Measurements from ENCODE around the gene OR6Q1.
"Not testable (repeated sequence)": the region's sequence is repeated elsewhere in the genome, so short reads cannot be mapped to it uniquely, and the experiment has no call there.

Gene OR6Q1, protein sequence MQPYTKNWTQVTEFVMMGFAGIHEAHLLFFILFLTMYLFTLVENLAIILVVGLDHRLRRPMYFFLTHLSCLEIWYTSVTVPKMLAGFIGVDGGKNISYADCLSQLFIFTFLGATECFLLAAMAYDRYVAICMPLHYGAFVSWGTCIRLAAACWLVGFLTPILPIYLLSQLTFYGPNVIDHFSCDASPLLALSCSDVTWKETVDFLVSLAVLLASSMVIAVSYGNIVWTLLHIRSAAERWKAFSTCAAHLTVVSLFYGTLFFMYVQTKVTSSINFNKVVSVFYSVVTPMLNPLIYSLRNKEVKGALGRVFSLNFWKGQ

DNA sequence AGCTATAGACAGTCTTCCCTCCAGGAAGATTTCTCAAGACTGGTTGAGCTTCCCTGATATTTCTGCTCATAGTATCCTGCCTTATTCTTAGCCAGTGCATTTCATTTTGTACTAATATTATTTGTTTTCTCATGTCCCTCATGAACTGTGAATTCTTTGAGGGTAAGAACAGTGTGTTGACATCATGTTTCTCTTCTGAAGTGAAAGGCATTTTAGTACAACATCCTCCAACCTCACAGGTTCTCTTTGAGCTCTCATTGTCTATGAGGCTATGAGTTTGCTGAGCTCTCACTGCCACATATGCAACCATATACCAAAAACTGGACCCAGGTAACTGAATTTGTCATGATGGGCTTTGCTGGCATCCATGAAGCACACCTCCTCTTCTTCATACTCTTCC is at the start of gene OR6Q1:
OR6Q1 (plus strand) TSS at position 301 of the 400 bp plus-strand sequence; CDS start at position 301, 0 bp downstream.
- no peak for DNase-seq

DNA sequence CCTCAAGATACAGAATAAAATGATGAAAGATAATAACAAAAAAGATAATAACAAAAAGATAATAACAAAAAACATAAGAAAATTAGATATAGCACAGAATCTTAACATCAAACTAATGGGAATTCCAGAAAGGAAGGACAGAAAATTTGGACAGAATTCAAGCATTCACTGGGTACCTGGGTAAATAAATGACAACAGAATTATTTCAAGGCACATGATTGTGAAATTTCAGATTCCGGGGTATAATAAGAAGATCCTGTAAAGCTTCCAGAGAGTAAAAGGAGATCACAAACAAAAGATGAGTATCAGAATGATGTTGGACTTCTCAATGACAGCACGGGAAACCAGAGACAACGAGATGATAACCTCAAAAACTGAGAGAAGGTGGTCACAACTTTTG is 49.2 kb upstream of the OR6Q1 start:
- DNase-seq: no peak

DNA sequence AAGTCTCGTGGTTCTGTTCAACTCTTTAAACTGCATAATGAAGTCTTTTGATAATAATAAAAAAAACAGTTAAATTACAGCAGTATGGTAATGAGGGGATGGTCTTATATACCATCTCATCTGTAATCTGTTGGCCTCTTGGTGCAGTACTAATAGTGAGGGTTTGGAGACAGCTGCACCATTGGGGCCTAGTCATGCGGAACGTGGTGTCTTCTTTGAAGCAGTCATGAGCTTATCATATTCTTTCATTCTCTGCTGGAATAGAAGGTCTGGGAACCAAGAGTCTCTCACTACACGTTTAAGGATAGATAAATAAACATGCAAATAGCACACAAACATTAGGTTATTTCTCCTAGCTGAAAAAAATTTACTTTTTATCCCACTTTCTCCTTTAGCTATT is 48.0 kb upstream of the OR6Q1 start:
- DNase-seq: no peak

DNA sequence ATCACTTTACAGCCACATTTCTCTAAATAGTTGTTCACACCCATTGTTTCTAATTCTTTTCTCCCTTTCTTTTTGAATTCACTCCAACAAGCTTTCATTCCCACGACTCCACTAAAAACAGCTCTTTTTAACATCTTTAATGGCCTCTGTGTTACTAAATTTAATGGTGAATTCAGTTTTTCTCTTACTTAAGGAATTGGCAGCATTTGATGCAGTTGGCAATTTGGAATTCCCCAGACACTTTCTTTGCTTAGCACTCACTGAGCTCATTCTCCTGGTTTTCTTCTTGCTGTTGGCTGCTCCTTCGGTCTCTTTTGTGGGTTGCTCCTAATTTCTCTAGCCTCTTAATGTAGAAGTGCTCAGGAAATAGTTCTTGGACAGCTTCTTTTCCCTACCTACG is 47.6 kb upstream of the OR6Q1 start:
- DNase-seq: no peak

DNA sequence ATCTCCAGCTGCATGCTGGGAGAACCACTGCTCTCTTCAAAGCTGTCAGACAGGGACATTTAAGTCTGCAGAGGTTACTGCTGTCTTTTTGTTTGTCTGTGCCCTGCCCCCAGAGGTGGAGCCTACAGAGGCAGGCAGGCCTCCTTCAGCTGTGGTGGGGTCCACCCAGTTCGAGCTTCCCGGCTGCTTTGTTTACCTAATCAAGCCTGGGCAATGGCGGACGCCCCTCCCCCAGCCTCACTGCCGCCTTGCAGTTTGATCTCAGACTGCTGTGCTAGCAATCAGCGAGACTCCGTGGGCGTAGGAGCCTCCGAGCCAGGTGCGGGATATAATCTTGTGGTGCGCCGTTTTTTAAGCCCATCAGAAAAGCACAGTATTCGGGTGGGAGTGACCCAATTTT is 31.2 kb upstream of the OR6Q1 start:
- DNase-seq: not testable (repeated sequence)

DNA sequence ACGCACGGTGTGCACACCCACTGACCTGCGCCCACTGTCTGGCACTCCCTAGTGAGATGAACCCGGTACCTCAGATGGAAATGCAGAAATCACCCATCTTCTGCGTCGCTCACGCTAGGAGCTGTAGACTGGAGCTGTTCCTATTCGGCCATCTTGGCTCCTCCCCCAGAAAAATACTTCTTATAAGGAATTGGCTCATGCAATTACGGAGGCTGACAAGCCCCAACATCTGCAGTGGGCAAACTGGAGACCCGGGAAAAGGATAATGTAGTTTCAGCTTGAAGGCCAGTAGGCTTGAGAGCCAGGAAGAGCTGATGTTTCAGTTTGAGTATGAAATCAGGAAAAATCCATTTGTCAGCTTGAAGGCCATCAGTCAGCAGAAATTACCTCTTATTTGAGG is 30.7 kb upstream of the OR6Q1 start:
- DNase-seq: not testable (repeated sequence)

DNA sequence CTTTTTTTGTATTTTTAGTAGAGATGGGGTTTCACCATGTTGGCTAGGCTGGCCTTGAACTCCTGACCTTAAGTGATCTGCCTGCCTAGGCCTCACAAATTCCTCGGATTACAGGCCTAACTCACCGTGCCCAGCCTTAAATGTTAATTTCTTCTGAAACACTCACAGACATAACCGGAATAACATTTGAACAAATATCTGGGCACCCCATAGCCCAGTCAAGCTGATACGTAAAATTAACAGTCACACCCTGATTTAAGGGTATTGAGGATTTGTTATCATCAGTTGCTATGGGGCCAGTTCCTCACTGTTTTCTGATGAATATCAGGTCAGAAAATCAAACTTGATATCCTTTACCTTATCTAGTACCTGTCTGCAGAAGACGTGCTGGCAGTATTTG is 30.1 kb upstream of the OR6Q1 start:
- DNase-seq: no peak

DNA sequence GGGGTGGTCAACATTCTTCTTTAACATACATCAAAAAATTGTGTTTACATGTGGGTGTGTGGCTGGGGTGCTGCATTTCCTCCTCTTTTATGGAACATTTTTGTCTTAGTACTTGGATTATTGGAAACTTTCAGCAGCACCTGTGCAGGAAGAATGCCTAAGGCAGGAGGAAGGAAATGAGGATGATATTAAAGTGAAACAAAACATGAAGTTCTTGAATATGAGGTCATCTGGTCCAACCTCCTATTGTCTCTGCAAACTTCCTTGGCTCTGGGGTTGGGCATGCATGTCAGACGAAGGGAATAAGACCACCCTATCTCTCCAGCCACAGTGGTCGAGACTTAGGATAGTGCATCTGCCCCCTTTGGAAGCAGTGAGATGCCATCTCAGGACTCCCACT is 27.7 kb upstream of the OR6Q1 start:
- DNase-seq: no peak

DNA sequence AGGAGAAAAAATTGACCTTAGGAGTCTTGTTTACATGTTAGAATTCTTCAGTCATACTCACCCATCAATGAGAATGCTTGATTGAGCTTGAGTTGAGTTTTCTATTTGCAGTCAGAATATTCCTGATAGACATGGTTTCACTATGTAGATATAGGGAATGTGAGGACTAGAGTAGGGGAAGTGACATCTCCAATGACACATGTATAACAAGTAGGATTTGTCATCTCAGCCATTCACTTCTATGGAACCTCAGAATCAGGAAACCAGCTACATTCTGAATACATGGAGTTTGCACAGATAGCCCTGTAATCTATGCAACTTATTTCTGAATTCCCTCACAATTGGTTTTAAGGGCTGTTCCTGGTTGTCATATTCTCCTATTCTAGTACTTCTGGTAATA is 27.2 kb upstream of the OR6Q1 start:
- DNase-seq: no peak

DNA sequence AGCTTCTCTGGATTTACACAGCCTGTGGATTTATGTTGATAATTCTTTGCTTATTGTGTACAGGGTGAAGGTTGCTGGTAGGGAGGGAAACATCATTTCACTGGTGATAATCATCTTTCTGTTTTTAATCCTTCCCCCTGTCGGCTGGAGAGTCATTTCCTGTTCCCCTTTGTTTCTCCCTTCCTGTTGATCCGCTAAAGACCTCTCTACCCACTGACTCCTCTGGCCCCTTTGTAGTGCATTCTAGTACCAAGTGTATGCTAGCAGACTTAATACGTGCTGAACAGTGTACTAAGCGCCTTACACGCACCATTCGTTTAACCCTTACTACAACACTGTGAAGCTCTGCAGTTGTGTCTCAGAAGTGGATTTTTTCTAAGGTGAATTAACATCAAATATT is 26.1 kb upstream of the OR6Q1 start:
- DNase-seq: no peak

DNA sequence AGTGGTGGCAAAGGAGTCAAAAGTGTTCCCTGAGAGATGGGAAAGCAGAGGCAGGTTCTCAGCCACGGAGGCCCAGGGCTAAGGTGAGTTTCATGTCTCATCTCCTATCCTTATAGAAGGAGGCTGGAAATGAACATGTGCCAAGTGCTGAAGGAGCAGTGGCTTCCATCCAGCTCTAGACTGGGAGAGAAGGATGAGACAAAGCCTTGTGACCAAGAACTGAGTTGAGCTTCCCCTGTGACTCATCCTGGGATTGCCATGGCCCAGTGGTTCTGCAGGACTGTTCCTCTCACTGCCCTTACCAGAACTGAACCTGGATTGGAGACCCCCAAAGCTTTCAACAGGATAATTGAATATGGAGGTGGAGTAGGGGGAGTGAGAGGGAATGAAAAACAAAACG is 23.8 kb upstream of the OR6Q1 start:
- DNase-seq: no peak

DNA sequence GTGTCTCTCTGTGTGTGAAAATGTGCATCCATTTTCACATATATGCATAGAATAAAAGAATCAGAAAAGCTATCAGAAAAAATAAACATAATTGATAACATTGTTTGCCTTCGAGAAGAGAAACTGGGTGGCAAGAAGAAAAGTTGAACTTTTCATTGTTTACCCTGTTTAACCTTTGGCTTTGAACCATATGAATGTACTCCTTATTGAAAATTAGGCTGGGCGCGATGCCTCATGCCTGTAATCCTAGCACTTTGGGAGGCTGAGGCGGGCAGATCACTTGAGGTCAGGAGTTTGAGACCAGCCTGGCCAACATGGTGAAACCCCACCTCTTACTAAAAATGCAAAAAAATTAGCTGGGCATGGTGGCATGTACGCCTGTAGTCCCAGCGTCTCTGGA is 19.0 kb upstream of the OR6Q1 start:
- DNase-seq: no peak

DNA sequence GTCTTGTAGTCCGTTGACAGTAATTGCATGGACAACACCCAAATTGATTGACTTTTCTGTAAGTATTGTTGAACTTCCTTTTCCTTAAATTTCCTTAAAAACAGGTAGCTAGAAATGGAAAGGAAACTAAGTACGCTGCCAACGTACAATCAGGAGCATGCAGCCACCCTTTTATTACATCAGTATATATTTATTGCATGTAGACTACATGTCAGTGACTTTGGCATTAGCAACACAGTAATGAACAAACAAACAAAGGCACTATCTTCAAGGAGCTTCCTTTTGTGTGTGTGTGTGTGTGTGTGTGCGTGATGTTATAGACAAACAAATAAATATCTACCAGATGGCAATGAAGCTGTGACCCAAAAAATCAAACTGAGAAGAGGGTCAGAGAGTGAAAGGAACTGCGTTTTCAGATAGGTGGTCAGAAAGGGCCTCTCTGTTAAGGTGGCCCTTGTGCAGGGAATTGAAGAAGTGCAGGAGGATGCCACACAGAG is 7.3 kb upstream of the OR6Q1 start, which contains the start of gene OR9Q1:
OR9Q1 (plus strand) TSS at position 447 of the 497 bp plus-strand sequence. CDS start 155,564 bp downstream, outside the sequence.
- DNase-seq: no peak

DNA sequence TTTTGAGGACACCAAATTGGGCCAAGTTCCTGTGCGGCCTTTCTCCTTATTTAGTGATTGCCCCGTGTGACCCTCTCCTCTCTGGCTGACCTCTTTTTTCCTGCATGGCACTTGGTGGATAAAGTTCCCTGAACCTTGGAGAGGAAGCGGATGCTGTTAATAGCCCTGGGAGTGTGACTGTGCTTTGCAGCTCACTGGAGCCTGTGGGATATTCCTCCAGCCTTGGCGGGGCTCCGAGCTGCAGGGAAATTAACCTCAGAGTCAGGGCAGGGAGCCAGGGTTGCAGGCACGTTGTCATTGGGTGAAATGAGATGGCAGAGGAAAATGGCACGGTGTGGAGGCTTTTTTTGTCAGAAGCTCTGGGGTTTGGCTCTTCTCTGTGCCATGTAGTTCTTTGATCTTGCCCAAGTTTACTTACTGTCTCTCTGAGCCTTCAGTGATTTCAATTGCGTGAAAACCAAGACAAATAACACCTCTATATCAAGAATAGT is 6.1 kb upstream of the OR6Q1 start:
- DNase-seq: no peak

DNA sequence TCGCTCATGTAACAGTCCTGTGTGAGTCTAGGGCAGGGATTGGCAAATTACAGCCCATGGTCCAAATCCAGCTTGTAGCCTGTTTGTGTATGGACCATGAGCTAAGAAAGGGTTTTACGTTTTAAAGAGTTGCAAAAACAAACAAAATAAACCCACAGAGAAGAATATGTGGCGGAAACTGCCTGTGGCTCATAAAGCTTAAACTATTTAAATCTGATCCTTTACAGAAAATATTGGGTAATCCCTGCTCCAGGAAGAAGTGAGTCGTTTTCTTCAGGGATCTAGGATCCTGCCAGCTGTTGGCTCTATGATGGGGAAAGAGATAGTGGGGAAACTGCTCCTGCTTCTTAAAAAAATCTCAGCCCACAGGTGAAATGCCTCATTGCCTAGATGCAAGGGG is 3.4 kb upstream of the OR6Q1 start:
- DNase-seq: no peak

DNA sequence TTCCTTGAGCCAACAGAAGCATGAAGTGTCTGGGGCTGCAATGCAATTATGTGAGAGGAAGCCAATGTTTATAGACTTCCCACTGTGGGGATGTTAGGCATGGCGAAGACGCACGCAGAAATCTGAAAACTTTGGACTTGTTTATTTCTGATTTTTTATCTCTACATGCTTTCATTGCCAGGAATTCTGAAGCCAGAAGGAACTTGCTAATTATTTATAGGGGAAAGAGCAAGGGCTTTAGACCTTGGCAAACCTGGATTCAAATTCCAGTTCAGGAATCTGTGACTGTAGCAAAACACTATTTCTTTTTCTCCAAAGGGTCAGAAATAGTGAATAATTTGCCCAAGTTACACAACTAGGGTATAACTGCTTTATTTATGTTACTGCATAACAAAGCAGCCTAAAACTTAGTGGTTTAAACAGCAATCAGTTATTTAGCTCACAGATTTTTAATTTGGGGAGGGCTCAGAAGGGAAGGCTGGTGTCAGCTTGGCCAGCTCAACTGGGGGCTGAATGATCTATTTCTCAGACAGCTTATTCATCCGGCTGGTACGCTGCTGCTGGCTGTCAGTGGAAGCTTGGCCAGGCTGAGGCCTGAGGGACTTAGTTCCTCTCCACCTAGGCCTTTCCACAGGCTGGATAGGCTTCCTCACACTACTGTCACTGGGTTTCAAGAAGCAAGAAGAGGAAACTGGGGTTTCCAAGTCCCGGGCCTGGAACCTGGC is 1.9 kb upstream of the OR6Q1 start:
- DNase-seq: no peak

DNA sequence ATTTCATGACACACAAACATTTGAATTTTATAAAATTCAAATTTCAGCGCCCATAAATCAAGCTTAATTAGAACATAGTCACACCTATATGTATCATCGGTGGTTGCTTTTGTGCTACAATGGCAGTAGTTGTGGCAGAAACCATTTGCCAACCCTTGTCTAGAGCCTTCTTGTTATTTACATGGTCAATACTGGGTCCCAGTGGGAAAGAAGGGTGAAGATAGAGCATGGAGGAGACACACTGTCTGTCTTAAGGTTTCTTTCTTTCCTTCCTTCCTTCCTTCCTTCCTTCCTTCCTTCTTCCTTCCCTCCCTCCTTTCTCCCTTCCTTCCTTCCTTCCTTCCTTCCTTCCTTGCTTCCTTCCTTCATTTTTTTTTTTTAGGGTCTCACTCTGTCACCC is 3.7 kb downstream of the OR6Q1 start:
- no peak for DNase-seq

DNA sequence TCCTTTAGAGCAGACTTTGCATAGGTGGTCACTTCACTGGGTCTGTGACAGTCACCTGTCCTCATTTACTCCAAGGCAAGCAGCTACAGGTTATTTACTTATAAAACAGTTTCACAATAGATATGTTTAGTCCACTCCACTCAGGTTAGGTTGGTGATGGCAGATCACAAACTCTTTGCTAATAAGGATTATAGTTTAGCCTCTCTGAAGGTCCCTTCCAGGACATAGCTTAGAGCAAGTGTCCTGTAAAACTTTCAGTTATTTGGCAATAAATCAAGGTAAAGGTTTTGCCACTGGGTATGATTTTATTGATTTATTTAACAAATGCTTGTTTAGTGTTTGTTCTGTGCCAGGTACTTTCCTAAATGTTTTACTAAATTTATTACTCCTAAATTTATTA is 8.8 kb downstream of the OR6Q1 start:
- no peak for DNase-seq

DNA sequence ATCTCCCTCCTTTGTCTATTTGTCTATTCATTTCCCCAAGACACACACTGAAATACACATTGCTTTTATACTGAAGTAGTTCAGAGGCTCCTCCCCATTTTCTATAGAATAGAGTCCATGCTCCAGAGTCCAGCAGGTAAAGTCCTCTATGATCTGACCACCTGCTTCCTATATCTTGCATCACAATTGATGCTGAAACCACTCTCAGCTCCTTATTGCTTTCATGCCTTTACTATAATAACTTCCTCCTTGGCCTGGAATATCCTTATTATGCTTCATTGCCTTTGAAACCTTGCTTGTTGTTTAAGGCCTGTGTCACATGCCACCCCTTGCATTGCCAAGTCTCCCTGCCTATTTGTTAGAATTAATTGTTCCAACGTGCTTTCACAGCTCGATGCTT is 12.6 kb downstream of the OR6Q1 start:
- no peak for DNase-seq

DNA sequence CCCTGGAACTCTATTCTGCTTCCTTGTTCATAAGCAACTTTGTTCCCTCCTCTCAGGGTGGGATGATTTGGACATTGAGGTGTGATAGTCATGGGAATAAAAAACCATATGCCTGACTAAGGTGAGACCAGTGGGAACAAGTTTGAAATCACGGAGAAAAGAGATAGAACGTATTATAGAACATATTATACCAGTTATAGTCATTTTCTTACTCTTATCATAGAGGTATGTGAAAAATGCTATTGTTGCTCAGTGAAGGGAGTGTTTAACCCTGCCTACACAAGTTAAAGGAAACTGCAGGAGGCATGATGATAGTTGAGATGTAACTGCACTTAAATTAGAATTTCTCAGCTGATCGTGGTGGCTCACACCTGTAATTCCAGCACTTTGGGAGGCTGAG is 15.5 kb downstream of the OR6Q1 start:
- DNase-seq: no peak

DNA sequence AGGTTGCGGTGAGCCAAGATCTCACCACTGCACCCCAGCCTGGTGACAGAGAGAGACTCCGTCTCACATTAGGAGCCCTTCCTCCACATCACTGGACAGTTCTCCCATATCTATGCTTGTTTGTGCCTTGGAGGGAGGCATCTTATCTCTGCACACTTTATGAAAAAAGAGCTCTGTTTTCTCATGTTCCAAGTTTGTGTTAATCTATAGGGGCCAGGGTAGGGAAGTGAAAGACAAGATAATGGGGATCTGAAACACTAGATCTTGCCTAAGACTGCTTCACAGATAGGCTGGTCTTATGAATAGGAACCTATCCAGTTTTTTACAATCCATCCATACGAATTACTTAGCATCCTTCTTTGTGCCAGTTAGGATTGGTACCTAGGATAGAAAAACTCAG is 17.1 kb downstream of the OR6Q1 start:
- DNase-seq: no peak

DNA sequence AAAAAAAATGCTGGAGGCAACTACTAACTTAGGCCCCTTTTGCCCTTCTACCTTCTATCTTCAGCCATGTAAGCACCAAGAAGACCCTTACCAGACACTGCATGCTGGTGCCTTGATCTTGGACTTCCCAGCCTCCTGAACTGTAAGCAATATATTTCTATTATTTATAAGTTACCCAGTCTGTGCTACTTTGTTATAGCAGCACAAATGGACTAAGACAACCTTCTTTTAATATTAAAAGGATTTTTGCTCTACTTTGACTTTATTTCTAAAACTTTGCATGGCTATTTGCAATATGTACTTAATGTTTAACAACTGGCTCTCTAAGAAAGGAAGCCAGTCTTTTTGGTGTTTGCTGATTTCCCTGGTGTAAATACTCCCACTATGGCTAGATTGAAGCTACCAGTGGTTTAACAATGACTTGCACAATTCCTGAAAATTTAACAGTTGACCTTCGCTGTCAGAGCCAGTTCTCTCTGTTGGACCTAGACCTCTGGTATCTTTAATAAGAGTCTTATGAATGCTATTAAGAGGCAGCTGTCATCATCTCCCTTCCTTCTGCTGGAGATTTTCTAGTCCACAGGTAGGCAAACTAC is 25.2 kb downstream of the OR6Q1 start:
- no peak for DNase-seq

DNA sequence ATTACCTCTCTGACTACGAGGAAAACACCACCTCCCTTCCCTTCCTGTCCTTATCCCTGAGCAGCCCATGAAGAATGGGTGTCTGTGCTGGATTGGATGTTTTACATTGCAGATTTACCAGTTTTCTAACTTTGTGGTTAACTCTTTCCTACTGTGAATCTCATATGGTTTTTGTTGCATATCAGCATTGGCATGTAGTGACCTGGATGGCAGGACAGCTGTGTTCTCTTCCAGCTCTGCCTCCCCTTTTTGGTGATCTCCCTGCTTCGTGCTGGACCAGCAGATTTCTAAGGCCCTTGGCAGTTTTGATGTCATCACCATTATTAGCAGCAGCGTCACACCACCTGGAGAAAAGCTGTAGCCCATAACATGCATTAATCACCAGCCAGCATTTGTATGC is 26.7 kb downstream of the OR6Q1 start:
- no peak for DNase-seq

All from stimulated activated CD4-positive, alpha-beta T cell treated with anti-CD3 and anti-CD28 coated beads, Interleukin-15, amount 100 ng/mL, for 24 hours (primary cell).